Heart left ventricle (tissue), 16 donors: Measurements from ENCODE around the gene RFX1. TPM values are rescaled to one million over a fixed set of nuclear protein-coding genes. Genes with fewer than 3 reads are reported as not detected.
"Not testable (repeated sequence)": the region's sequence is repeated elsewhere in the genome, so short reads cannot be mapped to it uniquely, and the experiment has no call there.

Experiments
- ATAC-seq, 4 donors: fragments of 200-7000 bp; cut with Tn5 transposase; one replicate each; pipeline ENCODE4 v1.9.1; 2020 to 2022; ENCODE audit warnings: moderate library complexity in 4 of 4, mild to moderate bottlenecking in 3 of 4, moderate number of reproducible peaks in 1 of 4
- DNase-seq, 5 donors: peaks; one replicate each; pipeline ENCODE4 v3.0.0-alpha.2; 2020
- H3K27ac ChIP-seq, 12 donors: fragments of 200-600 bp; sonication (generic) in 4 of 12; one replicate each; pipeline versions ENCODE4 v1.5.0 to v1.8.0; 2016 to 2022; ENCODE audit warnings: mild to moderate bottlenecking in 2 of 12
- H3K27me3 ChIP-seq, 9 donors: fragments of 200-600 bp; sonication (generic) in 2 of 9; one replicate each; pipeline versions ENCODE4 v1.5.1 to v1.8.0; 2016 to 2022; ENCODE audit warnings: mild to moderate bottlenecking in 3 of 9
- H3K36me3 ChIP-seq, 9 donors: fragments of 200-600 bp; sonication (generic) in 2 of 9; one replicate each; pipeline versions ENCODE4 v1.5.0 to v1.8.0; 2018 to 2022; ENCODE audit warnings: mild to moderate bottlenecking in 2 of 9
- H3K4me1 ChIP-seq, 12 donors: fragments of 200-600 bp; sonication (generic) in 4 of 12; one replicate each; pipeline versions ENCODE4 v1.5.0 to v1.8.0; 2016 to 2022; ENCODE audit warnings: mild to moderate bottlenecking in 3 of 12
- H3K4me3 ChIP-seq, 12 donors: fragments of 200-600 bp; sonication (generic) in 4 of 12; one replicate each; pipeline versions ENCODE4 v1.5.0 to v1.8.0; 2017 to 2022; ENCODE audit warnings: mild to moderate bottlenecking in 9 of 12, moderate library complexity in 4 of 12
- H3K9me3 ChIP-seq, 12 donors: fragments of 200-600 bp; sonication (generic) in 4 of 12; one replicate each; pipeline versions ENCODE4 v1.5.0 to v1.8.0; 2016 to 2022; ENCODE audit warnings: mild to moderate bottlenecking in 1 of 12
- CTCF ChIP-seq, 12 donors: fragments of 200-600 bp; sonication (generic) in 4 of 12; IDR thresholded peaks; one replicate each; pipeline versions ENCODE4 v1.5.0 to v1.8.0; 2018 to 2022; ENCODE audit warnings: antibody characterized with exemption in 12 of 12, mild to moderate bottlenecking in 5 of 12
- POLR2A ChIP-seq, 2 donors: fragments of 450-650 bp; IDR thresholded peaks; one replicate each; pipeline ENCODE4 v1.6.1; 2017; ENCODE audit warnings: antibody characterized with exemption in 2 of 2, mild to moderate bottlenecking in 2 of 2, moderate library complexity in 2 of 2
- WGBS, 4 donors: extraction: QIAGEN DNeasy Blood & Tissue Kit in 2 of 4; methylation state at CpG; one replicate each; pipeline versions ENCODE4 v1.1.5 to v1.1.7; 2013 to 2018; 5-methylcytosine and 5-hydroxymethylcytosine counted together
- intact Hi-C, 10 donors: fragments of 100-400 bp; cut with DNase I; formaldehyde crosslinking; loops; one replicate each; pipeline versions ENCODE4 v1.11.1 to v1.14.2; 2022
- polyA plus RNA-seq, 2 donors: library from polyadenylated mRNA; stranded (reverse); fragments of 200-250 nt; gene quantifications; one replicate each; pipeline ENCODE4 v1.2.3, GENCODE V29; 2013
- total RNA-seq, 9 donors: library from RNA; depleted of rRNA in 2 of 9; stranded (reverse); fragments of >200 nt in 2 of 9; fragmentation: NEBNext Ultra II Directional in 3 of 9; extraction: Animal tissue kit (Norgen Biotek cat#: 25700) in 3 of 9; gene quantifications; one replicate each; pipeline versions ENCODE4 v1.1.0 to v1.2.4, GENCODE V29; 2016 to 2023
- donor health status: ischemic (EF 13 %, LVEDD 7.1; RV severe dilation, severe dysfunction).
- donor health status: healthy with polysubstance abuse.
- donor health status: DM: no; HTN: yes; CAD: no.
- donor health status: DM: no; HTN: no; CAD: no.
- donor health status: ischemic (EF 25% LVEDD 6.9; RV normal size, moderate dysfunction).
- donor health status: ischemic (EF 25% LVEDD 5.7; RV mildly dilated, moderate dysfunction).
- donor health status: healthy.
- donor health status: DM: yes; HTN: yes; CAD: no.
- donor health status: ischemic (EF 35%, LVEDD 5.7; RV mildly dilated, moderate dysfunction).
- donor health status: nonischemic (EF 11% LVEDD 7.7; RV severe dilation, severe dysfunction).
- donor health status: DM: yes; HTN: yes; CAD: no.
- donor health status: PGD.
- donor health status: ischemic (EF 29% LVEDD 5.4; RV normal size, mild dysfunction).
- donor health status: nonischemic (EF 23%, LVEDD 6.1; RV moderate dilation, normal function).

RFX1 gene
- total and polyA plus RNA-seq, 11 donors, result 4.0 to 15.4 (median 8.6) TPM

- ATAC-seq, result no peak
- intact Hi-C loops, result no loop called here
- Histone ChIP-seq H3K4me3 (no peak overlapping the region), H3K27me3 (no peaks in the 10 kb centered on the region), H3K4me1 (peaks cover 0 to 35% (median 2%) of the 10 kb centered on the region in 12 donors), H3K9me3 (no peaks in the 10 kb centered on the region), H3K27ac (peak overlapping the region in 1 of 12 donors; percentile 33), H3K36me3 (no peaks in the 10 kb centered on the region)
- no peak for TF ChIP-seq CTCF (IDR thresholded peaks at IDR 0.05)
- WGBS, 4 donors, result 42 to 46% (median 44%) methylated on average over 5 of the region's 5 CpGs
- no peak for DNase-seq
Observed at GRCh38 chr19:14021474-14021873, 15.4 kb upstream of the RFX1 start.

DNA sequence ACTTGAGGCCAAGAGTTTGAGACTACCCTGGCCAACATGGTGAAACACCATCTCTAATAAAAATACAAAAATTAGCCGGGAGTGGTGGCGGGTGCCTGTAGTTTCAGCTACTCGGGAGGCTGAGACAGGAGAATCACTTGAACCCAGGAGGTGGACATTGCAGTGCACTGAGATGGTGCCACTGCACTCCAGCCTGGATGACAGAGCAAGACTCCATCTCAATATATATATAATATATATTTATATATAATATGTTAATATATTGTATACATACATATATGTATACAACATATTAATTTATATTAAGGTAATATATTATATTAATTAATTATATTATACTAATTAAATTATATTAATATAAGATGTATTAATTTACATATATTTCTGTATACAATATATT, 13.6 kb upstream of the RFX1 start:
- intact Hi-C loops, DNase-seq, H3K36me3 ChIP-seq, H3K9me3 ChIP-seq, H3K27me3 ChIP-seq, ATAC-seq, H3K4me3 ChIP-seq, H3K27ac ChIP-seq: not testable (repeated sequence)
- WGBS, 4 donors, result 91 to 95% (median 93%) methylated on average over 3 of the region's 3 CpGs
- peaks cover 0 to 40% (median 2%) of the 10 kb centered on the region in 12 donors for H3K4me1 ChIP-seq

- TF ChIP-seq CTCF (IDR thresholded peaks at IDR 0.05), result no peak
- TF ChIP-seq POLR2A (IDR thresholded peaks at IDR 0.05), result no peak
- no peaks in the 10 kb centered on the region for H3K36me3 ChIP-seq
- no peak overlapping the region for H3K27ac ChIP-seq
- H3K27me3 ChIP-seq, result no peaks in the 10 kb centered on the region
- DNase-seq (no peak), ATAC-seq (no peak)
- 81 to 87% (median 83%) methylated on average over 6 of the region's 6 CpGs for WGBS, 4 donors
- H3K4me1 ChIP-seq, result peaks cover 0 to 35% (median 2%) of the 10 kb centered on the region in 12 donors
- H3K9me3 ChIP-seq, result no peaks in the 10 kb centered on the region
- no peak overlapping the region for H3K4me3 ChIP-seq
- intact Hi-C loops, result no loop called here
Observed at GRCh38 chr19:14019100-14019499, 13.0 kb upstream of the RFX1 start.

- TF ChIP-seq CTCF (IDR thresholded peaks at IDR 0.05), result no peak
- intact Hi-C loops, result no loop called here
- no peak for DNase-seq
Observed at GRCh38 chr19:14015524-14016035, 9.5 kb upstream of the RFX1 start.

DNA sequence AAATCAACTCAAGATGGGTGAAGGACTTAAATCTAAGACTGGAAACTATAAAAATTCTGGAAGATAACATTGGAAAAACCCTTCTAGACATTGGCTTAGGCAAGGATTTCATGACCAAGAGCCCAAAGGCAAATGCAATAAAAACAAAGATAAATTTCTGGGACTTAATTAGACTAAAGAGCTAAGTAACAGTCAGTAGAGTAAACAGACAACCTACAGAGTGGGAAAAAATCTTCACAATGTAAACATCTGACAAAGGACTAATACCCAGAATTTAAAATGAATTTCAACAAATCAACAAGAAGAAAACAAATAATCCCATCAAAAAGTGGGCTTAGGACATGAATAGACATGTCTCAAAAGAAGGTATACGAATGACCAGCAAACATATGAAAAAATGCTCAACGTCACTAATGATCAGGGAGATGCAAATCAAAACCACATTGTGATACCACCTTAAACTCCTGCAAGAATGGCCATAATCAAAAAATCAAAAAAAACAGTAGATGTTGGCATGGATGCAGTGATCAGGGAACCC, 6.3 kb upstream of the RFX1 start:
- Histone ChIP-seq H3K9me3 (no peaks in the 10 kb centered on the region), H3K27ac (no peak overlapping the region), H3K36me3 (no peaks in the 10 kb centered on the region), H3K27me3 (no peaks in the 10 kb centered on the region), H3K4me1 (peaks cover 0 to 9% (median 0%) of the 10 kb centered on the region in 12 donors), H3K4me3 (no peak overlapping the region)
- TF ChIP-seq POLR2A (IDR thresholded peaks at IDR 0.05) (no peak), CTCF (IDR thresholded peaks at IDR 0.05) (no peak)
- DNase-seq (no peak), ATAC-seq (no peak)
- WGBS, 4 donors, result 79 to 92% (median 86%) methylated on average over 2 of the region's 2 CpGs
- intact Hi-C loops, result no loop called here

More at GRCh38 chr19:14015524-14016035, 9.5 kb upstream of the RFX1 start:
- no peak for ATAC-seq
- Histone ChIP-seq H3K27me3 (no peaks in the 10 kb centered on the region), H3K9me3 (no peaks in the 10 kb centered on the region), H3K4me1 (peaks cover 0 to 19% (median 0%) of the 10 kb centered on the region in 12 donors), H3K36me3 (no peaks in the 10 kb centered on the region), H3K4me3 (no peak overlapping the region), H3K27ac (no peak overlapping the region)
- WGBS, 4 donors, result 79 to 84% (median 80%) methylated on average over 8 of the region's 8 CpGs
